H9 (cell line): ENCODE measurements around the gene CCIN. TPM values are rescaled to one million over a fixed set of nuclear protein-coding genes. Genes with fewer than 3 reads are reported as not detected.
A peak's percentile ranks its signal among the peaks of the same experiment; 100 is the strongest.

Experiments used
- DNase-seq: peaks from one replicate; pipeline ENCODE4 v3.0.0-alpha.2; 2017
- H2AFZ ChIP-seq: one replicate; pipeline ENCODE4 v1.6.1; 2013; ENCODE audit warnings: mild to moderate bottlenecking, low read length, control low read depth, moderate library complexity
- H2AK5ac ChIP-seq: 2 replicates; pipeline ENCODE4 v1.6.1; 2013; ENCODE audit warnings: low read length, control low read depth, mixed read lengths; ENCODE audit not compliant: insufficient read length
- H2BK120ac ChIP-seq: one replicate; pipeline ENCODE4 v1.6.1; 2013; ENCODE audit warnings: low read depth, mild to moderate bottlenecking, low read length, control low read depth, inconsistent platforms; ENCODE audit not compliant: poor library complexity, severe bottlenecking
- H2BK12ac ChIP-seq: 2 replicates; pipeline ENCODE4 v1.6.1; 2013; ENCODE audit warnings: low read length, control low read depth, mixed read lengths, low read depth; ENCODE audit not compliant: insufficient read length
- H2BK15ac ChIP-seq: 2 replicates; pipeline ENCODE4 v1.6.1; 2013; ENCODE audit warnings: low read depth, low read length, control low read depth
- H2BK20ac ChIP-seq: one replicate; pipeline ENCODE4 v1.6.1; 2013; ENCODE audit warnings: low read depth, mild to moderate bottlenecking, low read length, control low read depth, inconsistent platforms; ENCODE audit not compliant: poor library complexity, severe bottlenecking
- H2BK5ac ChIP-seq: 2 replicates; pipeline ENCODE4 v1.6.1; 2013; ENCODE audit warnings: low read length, control low read depth, mixed read lengths; ENCODE audit not compliant: insufficient read length
- H3K14ac ChIP-seq: 2 replicates; pipeline ENCODE4 v1.6.1; 2013; ENCODE audit warnings: low read length, control low read depth; ENCODE audit not compliant: insufficient read depth
- H3K18ac ChIP-seq: 2 replicates; pipeline ENCODE4 v1.6.1; 2013; ENCODE audit warnings: low read depth, mild to moderate bottlenecking, mixed read lengths, low read length, control low read depth; ENCODE audit not compliant: insufficient read length
- H3K23ac ChIP-seq: 2 replicates; pipeline ENCODE4 v1.6.1; 2013; ENCODE audit warnings: low read length, control low read depth, mixed read lengths, low read depth; ENCODE audit not compliant: insufficient read length
- H3K23me2 ChIP-seq: 2 replicates; pipeline ENCODE4 v1.6.1; 2013; ENCODE audit warnings: low read depth, mild to moderate bottlenecking, mixed read lengths, low read length, control low read depth; ENCODE audit not compliant: insufficient read length, poor library complexity, severe bottlenecking
- H3K27ac ChIP-seq: 2 replicates; pipeline ENCODE4 v1.5.1; 2013; ENCODE audit warnings: low read length, control low read depth, mixed read lengths, low read depth; ENCODE audit not compliant: insufficient read length
- H3K27me3 ChIP-seq: 2 replicates; pipeline ENCODE4 v1.6.1; 2013; ENCODE audit warnings: low read length, control low read depth, inconsistent platforms; ENCODE audit not compliant: insufficient read depth
- H3K4ac ChIP-seq: 2 replicates; pipeline ENCODE4 v1.6.1; 2013; ENCODE audit warnings: low read depth, mild to moderate bottlenecking, control low read depth, inconsistent platforms, low read length, moderate library complexity
- H3K4me1 ChIP-seq: 2 replicates; pipeline ENCODE4 v1.6.1; 2013; ENCODE audit warnings: low read length, control low read depth, inconsistent platforms; ENCODE audit not compliant: insufficient read depth
- H3K4me2 ChIP-seq: 2 replicates; pipeline ENCODE4 v1.6.1; 2013; ENCODE audit warnings: low read length, control low read depth, mixed read lengths; ENCODE audit not compliant: insufficient read length, insufficient read depth
- H3K56ac ChIP-seq: 2 replicates; pipeline ENCODE4 v1.6.1; 2013; ENCODE audit warnings: low read depth, mild to moderate bottlenecking, mixed read lengths, low read length, control low read depth; ENCODE audit not compliant: insufficient read length
- H3K79me1 ChIP-seq: 2 replicates; pipeline ENCODE4 v1.6.1; 2013; ENCODE audit warnings: low read depth, mild to moderate bottlenecking, moderate library complexity, low read length, control low read depth, inconsistent platforms; ENCODE audit not compliant: insufficient read depth, poor library complexity, severe bottlenecking
- H3K79me2 ChIP-seq: 2 replicates; pipeline ENCODE4 v1.6.1; 2013; ENCODE audit warnings: low read length, control low read depth, inconsistent platforms; ENCODE audit not compliant: insufficient read depth
- H3K9ac ChIP-seq: 2 replicates; pipeline ENCODE4 v1.6.1; 2013; ENCODE audit warnings: low read length, control low read depth, mixed read lengths; ENCODE audit not compliant: insufficient read length; ENCODE audit errors: extremely low read depth
- H3K9me3 ChIP-seq: one replicate; pipeline ENCODE4 v1.6.1; 2013; ENCODE audit warnings: low read depth, low read length, inconsistent platforms; ENCODE audit not compliant: control insufficient read depth
- H3T11ph ChIP-seq: one replicate; pipeline ENCODE4 v1.6.1; 2013; ENCODE audit warnings: mild to moderate bottlenecking, low read length, control low read depth, inconsistent platforms
- H4K20me1 ChIP-seq: one replicate; pipeline ENCODE4 v1.6.1; 2013; ENCODE audit not compliant: control insufficient read depth, insufficient read length, insufficient read depth
- H4K5ac ChIP-seq: 2 replicates; pipeline ENCODE4 v1.6.1; 2013; ENCODE audit warnings: low read depth, mild to moderate bottlenecking, mixed read lengths, low read length, control low read depth; ENCODE audit not compliant: insufficient read length
- H4K8ac ChIP-seq: replicated peaks from 2 replicates; pipeline ENCODE4 v1.6.1; 2013; ENCODE audit warnings: low read length, control low read depth, mixed read lengths, low read depth; ENCODE audit not compliant: insufficient read length
- H4K91ac ChIP-seq: 2 replicates; pipeline ENCODE4 v1.6.1; 2013; ENCODE audit warnings: low read depth, mild to moderate bottlenecking, moderate library complexity, mixed read lengths, low read length, control low read depth; ENCODE audit not compliant: insufficient read length
- H3K27ac Mint-ChIP-seq, 3 experiments: 2 replicates in 2 of 3; 3 replicates in 1 of 3; pipeline ENCODE4 v1.8.0; 2020 to 2021; ENCODE audit warnings: mixed read lengths in 3 of 3, mild to moderate bottlenecking in 1 of 3, moderate library complexity in 1 of 3
- H3K27me3 Mint-ChIP-seq: 2 replicates; pipeline ENCODE4 v1.8.0; 2021; ENCODE audit warnings: low read depth, mild to moderate bottlenecking, moderate library complexity, mixed read lengths
- H3K36me3 Mint-ChIP-seq, 3 experiments: 2 replicates in 2 of 3; 3 replicates in 1 of 3; pipeline ENCODE4 v1.8.0; 2020 to 2021; ENCODE audit warnings: low read depth in 3 of 3, mixed read lengths in 3 of 3; ENCODE audit not compliant: insufficient read depth in 1 of 3
- H3K4me1 Mint-ChIP-seq, 2 experiments: 2 replicates each; pipeline ENCODE4 v1.8.0; 2020; ENCODE audit warnings: mixed read lengths in 2 of 2
- H3K4me3 Mint-ChIP-seq, 2 experiments: 2 replicates in 1 of 2; 3 replicates in 1 of 2; pipeline ENCODE4 v1.8.0; 2020 to 2021; ENCODE audit warnings: mild to moderate bottlenecking in 2 of 2, mixed read lengths in 2 of 2, moderate library complexity in 1 of 2
- H3K9me3 Mint-ChIP-seq, 2 experiments: 2 replicates in 1 of 2; 3 replicates in 1 of 2; pipeline ENCODE4 v1.8.0; 2020; ENCODE audit warnings: mild to moderate bottlenecking in 2 of 2, mixed read lengths in 2 of 2, moderate library complexity in 1 of 2
- CTCF ChIP-seq: fragments of 200-600 bp; sonication (generic); conservative IDR thresholded peaks from 3 replicates; pipeline ENCODE4 v1.8.0; 2021; ENCODE audit warnings: antibody characterized with exemption, mild to moderate bottlenecking
- WGBS: extraction: QIAGEN DNeasy Blood & Tissue Kit; methylation state at CpG from one replicate; pipeline ENCODE4 v1.1.7; 2013; ENCODE audit warnings: missing lambda C conversion rate, low lambda C conversion rate, mixed read lengths; ENCODE audit not compliant: insufficient read length; ENCODE audit errors: extremely low coverage; 5-methylcytosine and 5-hydroxymethylcytosine counted together
- total RNA-seq: library from RNA; stranded (reverse); gene quantifications from 2 replicates; pipeline ENCODE4 v1.2.1, GENCODE V29; 2021

Gene CCIN
- total RNA-seq, 1 experiment from 2014 or later: not detected

GRCh38 chr9:36162211-36162738 lies 6.9 kb upstream of the CCIN start:
- no peaks in the 10 kb centered on the region for H3K23me2 ChIP-seq
- H2BK15ac ChIP-seq: peak overlapping the region; percentile 87; the same call in 1 of the 2 replicates
- peak overlapping the region; percentile 99 for H2BK12ac ChIP-seq
- peak overlapping the region; percentile 40 for H3K9ac ChIP-seq
- no peak overlapping the region for H2AFZ ChIP-seq
- H4K91ac ChIP-seq: peak overlapping the region; percentile 36
- peaks cover 2 to 22% (median 2%) of the 10 kb centered on the region in 3 experiments; a peak in 4 of 7 replicates for H3K36me3 Mint-ChIP-seq
- H2BK120ac ChIP-seq: no peak overlapping the region
- peak overlapping the region; percentile 10 for H3K56ac ChIP-seq
- peaks cover 4% of the 10 kb centered on the region for H3K27me3 Mint-ChIP-seq
- H3K79me2 ChIP-seq: no peaks in the 10 kb centered on the region
- no peak for TF ChIP-seq CTCF
- peak overlapping the region; percentile 90 for H3K14ac ChIP-seq
- no peaks in the 10 kb centered on the region for H3K27me3 ChIP-seq
- no peak overlapping the region for H3K4ac ChIP-seq
- no peaks in the 10 kb centered on the region for H3K9me3 ChIP-seq
- peak overlapping the region in 1 of 2 experiments; percentile 67; a peak in 2 of 5 replicates for H3K4me3 Mint-ChIP-seq
- peak overlapping the region; percentile 89 for H3K18ac ChIP-seq
- no peak overlapping the region for H4K8ac ChIP-seq
- H2BK5ac ChIP-seq: peak overlapping the region; percentile 95
- H2BK20ac ChIP-seq: no peak overlapping the region
- H3K27ac ChIP-seq: peak overlapping the region; percentile 79
- no peaks in the 10 kb centered on the region for H4K20me1 ChIP-seq
- H3K23ac ChIP-seq: no peak overlapping the region
- peak overlapping the region; percentile 6 to 100 (median 96); a peak in 5 of 7 replicates for H3K27ac Mint-ChIP-seq
- peaks cover 10% of the 10 kb centered on the region for H3K4me1 ChIP-seq
- peak overlapping the region; percentile 35 for H4K5ac ChIP-seq
- H2AK5ac ChIP-seq: peak overlapping the region; percentile 67
- no peaks in the 10 kb centered on the region for H3K79me1 ChIP-seq
- no peak for DNase-seq
- H3K4me2 ChIP-seq: no peak overlapping the region
- no CpG with 5 or more reads among the region's 17 CpGs for WGBS
- H3K4me1 Mint-ChIP-seq: peaks cover 36 to 47% of the 10 kb centered on the region in 2 experiments
- peaks cover 11 to 12% of the 10 kb centered on the region in 2 experiments; a peak in 4 of 5 replicates for H3K9me3 Mint-ChIP-seq
- H3T11ph ChIP-seq: no peak overlapping the region
